Measurements from ENCODE around the gene CXCR6.

CXCR6 gene

GRCh38 chr3:45966371-45966791 is 23.1 kb downstream of the CXCR6 start:
- DNase-seq (ENCODE audit: extremely low spot score), result no peak
- CTCF ChIA-PET, result interaction anchor here (0.8 to 11.6 kb wide), 9 partner anchors 13 to 112 kb away, joined by 3 to 106 read pairs (median 4); no protein-coding TSS in a partner anchor
- no peak for TF ChIP-seq CTCF (IDR thresholded peaks at IDR 0.05; ENCODE audit: control extremely low read depth, extremely low read depth, low read depth, missing control alignments)
- POLR2A ChIA-PET, result no interaction called here

GRCh38 chr3:45966950-45967640 is 23.8 kb downstream of the CXCR6 start:
- DNase-seq (ENCODE audit: extremely low spot score), result no peak
- ChIA-PET CTCF (interaction anchor here (0.7 to 11.6 kb wide), 13 partner anchors 8 to 307 kb away, joined by 3 to 106 read pairs (median 4); no protein-coding TSS in a partner anchor), POLR2A (no interaction called here)
- TF ChIP-seq CTCF (IDR thresholded peaks at IDR 0.05; ENCODE audit: control extremely low read depth, extremely low read depth, low read depth, missing control alignments), result no peak

GRCh38 chr3:45967724-45968123 is 24.5 kb downstream of the CXCR6 start:
- ChIA-PET CTCF (interaction anchor here (1.3 to 9.9 kb wide), 7 partner anchors 9 to 111 kb away, joined by 4 to 106 read pairs (median 6); no protein-coding TSS in a partner anchor), POLR2A (no interaction called here)
- no peak for TF ChIP-seq CTCF (IDR thresholded peaks at IDR 0.05; ENCODE audit: control extremely low read depth, extremely low read depth, low read depth, missing control alignments)
- DNase-seq (ENCODE audit: extremely low spot score), result no peak

GRCh38 chr3:45968149-45968548 is 24.9 kb downstream of the CXCR6 start:
- CTCF ChIA-PET, result interaction anchor here (1.0 to 9.9 kb wide), 8 partner anchors 8 to 111 kb away, joined by 3 to 106 read pairs (median 5); no protein-coding TSS in a partner anchor
- POLR2A ChIA-PET, result no interaction called here

GRCh38 chr3:45968706-45969105 is 25.4 kb downstream of the CXCR6 start:
- no peak for DNase-seq (ENCODE audit: extremely low spot score)
- POLR2A ChIA-PET, result no interaction called here
- TF ChIP-seq CTCF (IDR thresholded peaks at IDR 0.05; ENCODE audit: control extremely low read depth, extremely low read depth, low read depth, missing control alignments), result no peak
- CTCF ChIA-PET, result interaction anchor here (1.0 to 9.9 kb wide), 9 partner anchors 8 to 110 kb away, joined by 3 to 106 read pairs (median 4); no protein-coding TSS in a partner anchor

More at GRCh38 chr3:45968149-45968548, 24.9 kb downstream of the CXCR6 start:
- DNase-seq (ENCODE audit: extremely low spot score), result no peak
- TF ChIP-seq CTCF (IDR thresholded peaks at IDR 0.05; ENCODE audit: control extremely low read depth, extremely low read depth, low read depth, missing control alignments), result no peak

- CTCF ChIA-PET, result interaction anchor here (1.0 to 9.9 kb wide), 10 partner anchors 7 to 110 kb away, joined by 3 to 106 read pairs (median 4); no protein-coding TSS in a partner anchor
- TF ChIP-seq CTCF (IDR thresholded peaks at IDR 0.05; ENCODE audit: control extremely low read depth, extremely low read depth, low read depth, missing control alignments), result no peak
- no peak for DNase-seq (ENCODE audit: extremely low spot score)
Measured at GRCh38 chr3:45969116-45969515, 25.9 kb downstream of the CXCR6 start.

More at GRCh38 chr3:45969116-45969515, 25.9 kb downstream of the CXCR6 start:
- POLR2A ChIA-PET, result no interaction called here
